SK-N-SH treated with all-trans-retinoic acid at 6 μM for 48 hours (cell line): ENCODE data around the gene REM2.
A peak's percentile ranks its signal among the peaks of the same experiment; 100 is the strongest.
"Not testable (repeated sequence)": the region's sequence is repeated elsewhere in the genome, so short reads cannot be mapped to it uniquely, and the experiment has no call there.

Source experiments
- ATAC-seq: fragments of 200-7000 bp; cut with Tn5 transposase; 3 replicates; pipeline ENCODE4 v1.9.1; 2020; ENCODE audit warnings: mild to moderate bottlenecking, moderate library complexity
- ARNTL ChIP-seq: fragments of 450-650 bp; formaldehyde crosslinking; IDR thresholded peaks from 2 replicates; pipeline ENCODE4 v1.5.0; 2020; ENCODE audit warnings: low read depth, mild to moderate bottlenecking, moderate library complexity, borderline replicate concordance
- CREB5 ChIP-seq: fragments of 250-450 bp; sonication (Bioruptor Pico); IDR thresholded peaks from 2 replicates; pipeline ENCODE4 v1.5.1; 2020; ENCODE audit warnings: low read depth, mild to moderate bottlenecking, moderate library complexity
- CSDC2 ChIP-seq: fragments of 250-450 bp; sonication (Bioruptor Pico); IDR thresholded peaks from 2 replicates; pipeline ENCODE4 v1.5.0; 2020; ENCODE audit warnings: mild to moderate bottlenecking, moderate library complexity
- CSRNP3 ChIP-seq: fragments of 250-450 bp; sonication (Bioruptor Pico); IDR thresholded peaks from 2 replicates; pipeline ENCODE4 v1.5.1; 2021; ENCODE audit warnings: mild to moderate bottlenecking, moderate library complexity
- ESRRG ChIP-seq: fragments of 250-450 bp; sonication (Bioruptor Pico); IDR thresholded peaks from 2 replicates; pipeline ENCODE4 v1.6.1; 2021; ENCODE audit warnings: mild to moderate bottlenecking
- GLIS3 ChIP-seq: fragments of 250-450 bp; sonication (Bioruptor Pico); IDR thresholded peaks from 2 replicates; pipeline ENCODE4 v1.5.0; 2020; ENCODE audit warnings: mild to moderate bottlenecking, moderate library complexity
- ISL1 ChIP-seq: fragments of 250-450 bp; sonication (Bioruptor Pico); IDR thresholded peaks from 2 replicates; pipeline ENCODE4 v2.1.2; 2022; ENCODE audit warnings: mild to moderate bottlenecking, moderate library complexity
- OSR1 ChIP-seq: fragments of 250-450 bp; sonication (Bioruptor Pico); IDR thresholded peaks from 2 replicates; pipeline ENCODE4 v1.8.0; 2022; ENCODE audit warnings: moderate library complexity, mild to moderate bottlenecking, inconsistent platforms
- PATZ1 ChIP-seq: fragments of 250-450 bp; sonication (Bioruptor Pico); IDR thresholded peaks from 2 replicates; pipeline ENCODE4 v1.8.0; 2020; ENCODE audit warnings: mild to moderate bottlenecking, moderate library complexity, borderline replicate concordance
- POU6F1 ChIP-seq: fragments of 250-450 bp; sonication (Bioruptor Pico); IDR thresholded peaks from 2 replicates; pipeline ENCODE4 v1.8.0; 2021; ENCODE audit warnings: low read depth, mild to moderate bottlenecking, moderate library complexity, borderline replicate concordance
- PPARA ChIP-seq: fragments of 250-450 bp; sonication (Bioruptor Pico); IDR thresholded peaks from 2 replicates; pipeline ENCODE4 v1.5.0; 2020; ENCODE audit warnings: mild to moderate bottlenecking, borderline replicate concordance
- RARB ChIP-seq: fragments of 250-450 bp; sonication (Bioruptor Pico); IDR thresholded peaks from 2 replicates; pipeline ENCODE4 v1.8.0; 2021; ENCODE audit warnings: mild to moderate bottlenecking, moderate library complexity
- TCF4 ChIP-seq: fragments of 250-450 bp; sonication (Bioruptor Pico); IDR thresholded peaks from 2 replicates; pipeline ENCODE4 v1.8.0; 2021; ENCODE audit warnings: mild to moderate bottlenecking, moderate library complexity, borderline replicate concordance
- TOX ChIP-seq: fragments of 250-450 bp; sonication (Bioruptor Pico); IDR thresholded peaks from 2 replicates; pipeline ENCODE4 v1.8.0; 2021; ENCODE audit warnings: mild to moderate bottlenecking, moderate library complexity, borderline replicate concordance
- TSHZ2 ChIP-seq: fragments of 250-450 bp; sonication (Bioruptor Pico); IDR thresholded peaks from 2 replicates; pipeline ENCODE4 v1.5.0; 2020; ENCODE audit warnings: mild to moderate bottlenecking, moderate library complexity
- ZC3H10 ChIP-seq: fragments of 250-450 bp; sonication (Bioruptor Pico); IDR thresholded peaks from 2 replicates; pipeline ENCODE4 v1.5.1; 2021; ENCODE audit warnings: mild to moderate bottlenecking, moderate library complexity
- ZFP3 ChIP-seq: fragments of 250-450 bp; sonication (Bioruptor Pico); IDR thresholded peaks from 2 replicates; pipeline ENCODE4 v1.5.0; 2020; ENCODE audit warnings: mild to moderate bottlenecking, moderate library complexity
- ZFP30 ChIP-seq: fragments of 450-650 bp; formaldehyde crosslinking; IDR thresholded peaks from 2 replicates; pipeline ENCODE4 v1.5.0; 2022; ENCODE audit warnings: mild to moderate bottlenecking, moderate library complexity
- ZNF565 ChIP-seq: fragments of 450-650 bp; formaldehyde crosslinking; conservative IDR thresholded peaks from 2 replicates; pipeline ENCODE4 v1.5.0; 2020; ENCODE audit warnings: low read depth, mild to moderate bottlenecking, moderate library complexity
- ZNF8 ChIP-seq: fragments of 450-650 bp; formaldehyde crosslinking; IDR thresholded peaks from 2 replicates; pipeline ENCODE4 v1.5.0; 2020; ENCODE audit warnings: mild to moderate bottlenecking, moderate library complexity

The REM2 gene

GRCh38 chr14:22852599-22852939 is 30.5 kb upstream of the REM2 start:
- TF ChIP-seq TSHZ2 (CRISPR knock-in tag) = no peak
- no peak for TF ChIP-seq ZFP30 (CRISPR knock-in tag)
- no peak for TF ChIP-seq ESRRG (CRISPR knock-in tag)
- TF ChIP-seq ZFP3 (CRISPR knock-in tag) = no peak
- TF ChIP-seq ZC3H10 (CRISPR knock-in tag) = no peak
- no peak for ATAC-seq

GRCh38 chr14:22852940-22853767 is 29.9 kb upstream of the REM2 start:
- ATAC-seq = peak; percentile 88
- TF ChIP-seq POU6F1 (no peak), ZFP3 (CRISPR knock-in tag) (no peak), ZNF8 (CRISPR knock-in tag) (no peak), ZFP30 (CRISPR knock-in tag) (no peak), TCF4 (no peak), RARB (CRISPR knock-in tag) (no peak), PPARA (CRISPR knock-in tag) (no peak), ZC3H10 (CRISPR knock-in tag) (no peak), ZNF565 (CRISPR knock-in tag) (no peak), PATZ1 (CRISPR knock-in tag) (no peak), ISL1 (CRISPR knock-in tag) (no peak), CSRNP3 (CRISPR knock-in tag) (no peak)

GRCh38 chr14:22854296-22854695 is 28.7 kb upstream of the REM2 start:
- ATAC-seq = not testable (repeated sequence)

- ATAC-seq = no peak
- no peak for TF ChIP-seq ZFP30 (CRISPR knock-in tag)
- no peak for TF ChIP-seq OSR1 (CRISPR knock-in tag)
- TF ChIP-seq ARNTL (CRISPR knock-in tag) = no peak
- TF ChIP-seq GLIS3 (CRISPR knock-in tag) = no peak
- TF ChIP-seq TOX (CRISPR knock-in tag) = no peak
- no peak for TF ChIP-seq TCF4
- no peak for TF ChIP-seq CSDC2 (CRISPR knock-in tag)
- no peak for TF ChIP-seq ZNF8 (CRISPR knock-in tag)
- TF ChIP-seq CREB5 (CRISPR knock-in tag) = no peak
- TF ChIP-seq ZNF565 (CRISPR knock-in tag) = no peak
- no peak for TF ChIP-seq ISL1 (CRISPR knock-in tag)
- no peak for TF ChIP-seq PPARA (CRISPR knock-in tag)
- TF ChIP-seq CSRNP3 (CRISPR knock-in tag) = no peak
- no peak for TF ChIP-seq POU6F1
- TF ChIP-seq RARB (CRISPR knock-in tag) = no peak
These were observed 27.9 kb upstream of the REM2 start for GRCh38 chr14:22854963-22855724.
